ENCODE measurements around the gene INPP4A.
"Not testable (repeated sequence)": the region's sequence is repeated elsewhere in the genome, so short reads cannot be mapped to it uniquely, and the experiment has no call there.

The INPP4A gene

DNA sequence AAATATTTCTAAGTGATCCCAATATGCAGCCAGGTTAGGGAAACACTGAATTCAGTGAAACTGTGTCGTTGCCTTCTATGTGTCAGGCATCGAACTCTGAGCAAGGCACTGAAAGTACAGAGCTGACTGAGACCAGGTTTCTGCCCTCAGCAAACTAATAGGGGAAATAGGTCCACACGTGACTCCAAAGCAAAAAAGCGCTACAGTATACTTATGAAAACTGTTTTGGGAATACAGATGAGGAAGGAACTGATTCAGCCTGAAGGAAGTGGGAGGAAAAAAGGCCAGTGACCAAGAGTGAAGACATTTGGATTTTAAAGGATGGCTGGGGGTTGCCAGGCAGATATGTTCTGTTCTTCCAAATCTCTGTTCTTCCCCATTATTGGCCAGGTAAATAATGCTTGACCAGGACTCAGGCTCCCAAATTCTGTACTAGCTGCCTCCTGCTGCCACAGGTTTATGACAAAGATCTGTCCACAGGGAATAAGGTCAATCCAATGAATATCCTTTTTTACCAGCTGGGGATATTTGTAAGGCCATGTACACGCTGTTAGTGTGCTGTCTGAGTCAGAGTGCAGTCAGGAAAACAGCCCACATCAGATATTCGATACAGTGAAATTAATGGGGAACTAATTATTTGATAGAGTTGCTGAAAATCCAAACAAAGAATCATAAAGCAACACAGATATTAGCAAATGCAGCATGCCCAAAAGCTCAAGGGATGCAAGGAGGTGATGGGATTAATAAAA lies 24.5 kb upstream of the INPP4A start:
- H3K4me3 ChIP-seq (ENCODE audit: low read depth, low read length) = no peak overlapping the region
- TF ChIP-seq, protein P1, sequence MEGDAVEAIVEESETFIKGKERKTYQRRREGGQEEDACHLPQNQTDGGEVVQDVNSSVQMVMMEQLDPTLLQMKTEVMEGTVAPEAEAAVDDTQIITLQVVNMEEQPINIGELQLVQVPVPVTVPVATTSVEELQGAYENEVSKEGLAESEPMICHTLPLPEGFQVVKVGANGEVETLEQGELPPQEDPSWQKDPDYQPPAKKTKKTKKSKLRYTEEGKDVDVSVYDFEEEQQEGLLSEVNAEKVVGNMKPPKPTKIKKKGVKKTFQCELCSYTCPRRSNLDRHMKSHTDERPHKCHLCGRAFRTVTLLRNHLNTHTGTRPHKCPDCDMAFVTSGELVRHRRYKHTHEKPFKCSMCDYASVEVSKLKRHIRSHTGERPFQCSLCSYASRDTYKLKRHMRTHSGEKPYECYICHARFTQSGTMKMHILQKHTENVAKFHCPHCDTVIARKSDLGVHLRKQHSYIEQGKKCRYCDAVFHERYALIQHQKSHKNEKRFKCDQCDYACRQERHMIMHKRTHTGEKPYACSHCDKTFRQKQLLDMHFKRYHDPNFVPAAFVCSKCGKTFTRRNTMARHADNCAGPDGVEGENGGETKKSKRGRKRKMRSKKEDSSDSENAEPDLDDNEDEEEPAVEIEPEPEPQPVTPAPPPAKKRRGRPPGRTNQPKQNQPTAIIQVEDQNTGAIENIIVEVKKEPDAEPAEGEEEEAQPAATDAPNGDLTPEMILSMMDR (IDR thresholded peaks at IDR 0.05; ENCODE audit: borderline replicate concordance, insufficient read depth, low read depth, low read length) = no peak

DNA sequence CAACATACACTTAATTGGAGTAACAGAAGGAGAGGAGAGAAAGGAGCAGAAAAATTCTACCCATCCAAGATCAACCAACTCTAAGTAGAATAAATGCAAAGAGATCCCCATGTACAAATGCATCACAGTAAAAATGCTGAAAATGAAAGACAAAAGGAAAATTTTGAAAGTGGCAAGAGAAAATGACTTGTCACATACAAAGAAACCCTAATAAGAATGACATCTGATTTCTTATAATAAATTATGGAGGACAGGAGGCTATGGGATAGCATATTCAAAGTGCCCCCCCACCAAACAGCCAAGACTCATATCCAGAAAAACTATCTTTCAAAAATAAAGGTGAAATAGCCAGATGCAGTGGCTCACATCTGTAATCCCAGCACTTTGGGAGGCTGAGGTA lies 22.2 kb upstream of the INPP4A start:
- TF ChIP-seq, protein P1 (IDR thresholded peaks at IDR 0.05; ENCODE audit: borderline replicate concordance, insufficient read depth, low read depth, low read length) = no peak
- H3K4me3 ChIP-seq (ENCODE audit: low read depth, low read length) = no peak overlapping the region

DNA sequence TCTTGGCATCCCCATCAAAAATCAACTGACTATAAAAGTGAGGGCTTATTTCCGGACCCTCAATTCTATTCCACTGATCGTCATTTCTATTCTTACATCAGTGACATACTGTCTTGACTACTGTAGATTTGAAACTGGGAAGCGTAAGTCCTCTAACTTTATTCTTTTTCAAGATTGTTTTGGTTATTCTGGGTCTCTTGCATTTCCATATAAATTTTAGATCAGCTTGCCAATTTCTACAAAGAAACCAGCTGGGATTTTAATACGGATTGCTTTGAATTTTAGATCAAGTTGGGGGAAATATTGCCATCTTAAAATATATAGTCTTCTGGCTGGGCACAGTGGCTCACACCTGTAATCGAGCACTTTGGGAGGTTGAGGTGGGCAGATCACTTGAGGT lies 17.9 kb upstream of the INPP4A start:
- no peak overlapping the region for H3K4me3 ChIP-seq (ENCODE audit: low read depth, low read length)
- TF ChIP-seq, protein P1 (IDR thresholded peaks at IDR 0.05; ENCODE audit: borderline replicate concordance, insufficient read depth, low read depth, low read length) = no peak

DNA sequence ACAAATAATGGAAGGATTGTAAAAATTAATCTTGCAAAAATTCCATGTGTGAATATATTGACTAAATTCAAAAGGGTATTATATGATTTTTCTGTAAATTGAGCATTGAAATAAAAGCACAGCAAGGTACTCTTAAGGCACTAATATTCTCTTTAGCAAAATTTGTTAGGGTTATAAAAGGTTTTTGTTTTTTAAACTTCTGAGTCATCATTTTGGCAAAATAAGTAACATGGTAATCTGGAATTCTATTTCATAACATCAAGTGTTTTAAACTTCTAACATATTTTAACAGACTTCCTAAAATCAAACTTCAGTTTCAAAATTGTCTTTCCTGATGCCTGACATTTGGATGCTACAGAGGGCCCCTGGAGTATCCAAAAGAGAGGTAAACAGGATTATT lies 12.5 kb upstream of the INPP4A start:
- TF ChIP-seq, protein P1 (IDR thresholded peaks at IDR 0.05; ENCODE audit: borderline replicate concordance, insufficient read depth, low read depth, low read length) = no peak
- H3K4me3 ChIP-seq (ENCODE audit: low read depth, low read length) = no peak overlapping the region

DNA sequence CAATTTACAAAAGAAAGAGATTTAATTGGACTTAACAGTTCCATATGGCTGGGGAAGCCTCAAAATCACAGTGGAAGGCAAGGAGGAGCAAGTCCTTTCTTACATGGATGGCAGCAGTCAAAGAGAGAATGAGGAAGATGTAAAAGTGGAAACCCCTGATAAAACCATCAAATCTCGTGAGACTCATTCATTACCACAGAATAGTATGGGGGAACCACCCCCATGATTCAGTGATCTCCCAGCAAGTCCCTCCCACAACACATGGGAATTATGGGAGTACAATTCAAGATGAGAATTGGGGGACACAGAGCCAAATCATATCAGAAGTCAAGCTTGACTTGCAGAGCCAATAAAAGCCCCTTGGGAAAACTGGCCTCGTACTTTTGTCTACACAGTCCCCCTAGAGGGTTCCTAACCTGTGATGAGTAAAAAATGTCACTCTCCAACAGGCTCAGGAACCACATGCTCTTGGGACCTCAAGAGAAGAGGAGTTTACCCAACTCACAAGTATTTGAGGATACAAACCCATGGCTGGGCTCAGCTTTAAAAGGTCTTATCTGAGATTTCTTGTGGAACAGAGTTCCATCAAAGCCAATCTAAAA lies 11.2 kb upstream of the INPP4A start:
- H3K4me3 ChIP-seq (ENCODE audit: low read depth, low read length) = no peak overlapping the region
- TF ChIP-seq, protein P1 (IDR thresholded peaks at IDR 0.05; ENCODE audit: borderline replicate concordance, insufficient read depth, low read depth, low read length) = no peak

DNA sequence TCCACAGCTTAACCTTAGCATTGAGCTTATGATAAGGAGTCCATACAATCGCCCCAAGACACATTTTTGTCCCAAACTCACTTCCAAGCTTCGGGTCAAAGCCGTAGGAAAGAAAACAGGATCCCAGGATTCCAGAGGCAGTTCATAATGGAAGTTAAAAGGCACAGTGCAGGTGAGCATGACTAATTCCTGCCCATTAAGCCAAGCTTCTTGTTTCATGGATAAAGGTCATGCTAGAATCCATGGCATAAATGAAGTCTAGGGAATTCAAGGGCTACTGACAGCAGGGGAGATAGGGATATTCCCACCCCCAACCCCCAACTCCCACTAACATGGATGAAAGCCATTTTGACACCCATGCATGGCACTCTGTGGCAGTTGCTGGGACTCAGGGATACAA lies 10.2 kb upstream of the INPP4A start:
- no peak overlapping the region for H3K4me3 ChIP-seq (ENCODE audit: low read depth, low read length)
- TF ChIP-seq, protein P1 (IDR thresholded peaks at IDR 0.05; ENCODE audit: borderline replicate concordance, insufficient read depth, low read depth, low read length) = no peak

DNA sequence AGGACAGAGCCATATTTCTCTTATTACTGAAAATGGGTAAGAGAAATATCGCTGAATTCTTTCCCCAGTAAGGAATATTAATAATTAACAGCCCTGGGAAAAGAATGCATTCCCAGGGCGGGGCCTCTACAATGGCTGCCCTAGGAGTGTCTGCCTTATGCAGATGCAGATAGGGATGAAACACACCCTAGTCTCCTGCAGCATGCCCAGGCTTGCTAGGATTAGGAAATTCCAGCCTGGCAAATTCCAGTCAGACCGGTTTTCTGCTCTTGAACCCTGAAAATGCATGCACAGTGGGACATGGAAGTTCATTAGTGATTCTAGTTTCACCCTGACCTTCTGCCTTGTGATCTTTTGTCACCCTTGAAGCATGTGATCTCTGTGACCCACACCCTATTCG lies 9.0 kb upstream of the INPP4A start:
- not testable (repeated sequence) for H3K4me3 ChIP-seq (ENCODE audit: low read depth, low read length)

Data from GM12875 (cell line).